ENCODE measurements around the gene RDX.

DNA sequence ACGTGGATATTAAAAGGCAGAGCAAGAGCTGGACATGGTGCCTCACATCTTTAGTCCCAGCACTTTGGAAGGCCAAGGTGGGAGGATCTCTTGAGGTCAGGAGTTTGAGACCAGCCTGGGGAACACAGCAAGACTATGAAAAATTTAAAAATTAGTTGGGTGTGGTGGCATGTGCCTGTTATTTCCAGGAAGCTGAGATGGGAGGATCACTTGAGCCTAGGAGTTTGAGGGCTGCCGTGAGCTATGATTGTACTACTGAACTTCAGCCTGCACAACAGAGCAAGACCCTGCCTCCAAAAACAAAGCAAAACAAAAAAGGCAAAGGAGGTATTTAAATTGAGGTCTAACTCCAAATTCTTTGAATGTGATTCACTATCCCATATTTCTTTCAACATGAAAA is 23.5 kb downstream of the RDX start:
- TF ChIP-seq EP300 (IDR thresholded peaks at IDR 0.05; ENCODE audit: borderline replicate concordance) (no peak), CREB1 (IDR thresholded peaks at IDR 0.05; ENCODE audit: low read depth) (no peak), RAD21 (IDR thresholded peaks at IDR 0.05; ENCODE audit: low read depth) (no peak), TAF1 (IDR thresholded peaks at IDR 0.05; ENCODE audit: low read depth) (no peak), EGR1 (IDR thresholded peaks at IDR 0.05) (no peak), ZBTB7A (IDR thresholded peaks at IDR 0.05; ENCODE audit: low read depth) (no peak), YY1 (IDR thresholded peaks at IDR 0.05; ENCODE audit: low read depth) (no peak), FOXM1 (IDR thresholded peaks at IDR 0.05; ENCODE audit: borderline replicate concordance, low read depth) (no peak), TEAD4 (IDR thresholded peaks at IDR 0.05) (no peak), TCF12 (IDR thresholded peaks at IDR 0.05; ENCODE audit: low read depth) (no peak)
- TF ChIP-seq, protein P1, sequence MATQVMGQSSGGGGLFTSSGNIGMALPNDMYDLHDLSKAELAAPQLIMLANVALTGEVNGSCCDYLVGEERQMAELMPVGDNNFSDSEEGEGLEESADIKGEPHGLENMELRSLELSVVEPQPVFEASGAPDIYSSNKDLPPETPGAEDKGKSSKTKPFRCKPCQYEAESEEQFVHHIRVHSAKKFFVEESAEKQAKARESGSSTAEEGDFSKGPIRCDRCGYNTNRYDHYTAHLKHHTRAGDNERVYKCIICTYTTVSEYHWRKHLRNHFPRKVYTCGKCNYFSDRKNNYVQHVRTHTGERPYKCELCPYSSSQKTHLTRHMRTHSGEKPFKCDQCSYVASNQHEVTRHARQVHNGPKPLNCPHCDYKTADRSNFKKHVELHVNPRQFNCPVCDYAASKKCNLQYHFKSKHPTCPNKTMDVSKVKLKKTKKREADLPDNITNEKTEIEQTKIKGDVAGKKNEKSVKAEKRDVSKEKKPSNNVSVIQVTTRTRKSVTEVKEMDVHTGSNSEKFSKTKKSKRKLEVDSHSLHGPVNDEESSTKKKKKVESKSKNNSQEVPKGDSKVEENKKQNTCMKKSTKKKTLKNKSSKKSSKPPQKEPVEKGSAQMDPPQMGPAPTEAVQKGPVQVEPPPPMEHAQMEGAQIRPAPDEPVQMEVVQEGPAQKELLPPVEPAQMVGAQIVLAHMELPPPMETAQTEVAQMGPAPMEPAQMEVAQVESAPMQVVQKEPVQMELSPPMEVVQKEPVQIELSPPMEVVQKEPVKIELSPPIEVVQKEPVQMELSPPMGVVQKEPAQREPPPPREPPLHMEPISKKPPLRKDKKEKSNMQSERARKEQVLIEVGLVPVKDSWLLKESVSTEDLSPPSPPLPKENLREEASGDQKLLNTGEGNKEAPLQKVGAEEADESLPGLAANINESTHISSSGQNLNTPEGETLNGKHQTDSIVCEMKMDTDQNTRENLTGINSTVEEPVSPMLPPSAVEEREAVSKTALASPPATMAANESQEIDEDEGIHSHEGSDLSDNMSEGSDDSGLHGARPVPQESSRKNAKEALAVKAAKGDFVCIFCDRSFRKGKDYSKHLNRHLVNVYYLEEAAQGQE (IDR thresholded peaks at IDR 0.05; ENCODE audit: low read depth): no peak
- TF ChIP-seq, protein P2, sequence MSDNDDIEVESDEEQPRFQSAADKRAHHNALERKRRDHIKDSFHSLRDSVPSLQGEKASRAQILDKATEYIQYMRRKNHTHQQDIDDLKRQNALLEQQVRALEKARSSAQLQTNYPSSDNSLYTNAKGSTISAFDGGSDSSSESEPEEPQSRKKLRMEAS (IDR thresholded peaks at IDR 0.05): no peak
- TF ChIP-seq, protein P3, sequence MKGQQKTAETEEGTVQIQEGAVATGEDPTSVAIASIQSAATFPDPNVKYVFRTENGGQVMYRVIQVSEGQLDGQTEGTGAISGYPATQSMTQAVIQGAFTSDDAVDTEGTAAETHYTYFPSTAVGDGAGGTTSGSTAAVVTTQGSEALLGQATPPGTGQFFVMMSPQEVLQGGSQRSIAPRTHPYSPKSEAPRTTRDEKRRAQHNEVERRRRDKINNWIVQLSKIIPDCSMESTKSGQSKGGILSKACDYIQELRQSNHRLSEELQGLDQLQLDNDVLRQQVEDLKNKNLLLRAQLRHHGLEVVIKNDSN (IDR thresholded peaks at IDR 0.05): no peak
